HEK293 (cell line): ENCODE results near the gene MED19.

ENCODE experiments used
- FEZF1 ChIP-seq: fragments of 450-650 bp; formaldehyde crosslinking; IDR thresholded peaks from 2 replicates; pipeline ENCODE4 v1.5.1; 2016; ENCODE audit warnings: missing biosample characterization, missing genetic modification characterization
- HOXD13 ChIP-seq: sonication (generic); formaldehyde crosslinking; IDR thresholded peaks from 2 replicates; pipeline ENCODE4 v1.8.0; 2022; ENCODE audit warnings: missing genetic modification reagents, borderline replicate concordance
- KLF7 ChIP-seq: fragments of 450-650 bp; formaldehyde crosslinking; IDR thresholded peaks from 2 replicates; pipeline ENCODE4 v1.5.1; 2016; ENCODE audit warnings: missing biosample characterization, missing genetic modification characterization, borderline replicate concordance
- KLF8 ChIP-seq: fragments of 450-650 bp; formaldehyde crosslinking; IDR thresholded peaks from 2 replicates; pipeline ENCODE4 v1.5.1; 2016; ENCODE audit warnings: missing biosample characterization, missing genetic modification characterization
- PRDM1 ChIP-seq: fragments of 450-650 bp; formaldehyde crosslinking; IDR thresholded peaks from 2 replicates; pipeline ENCODE4; 2016; ENCODE audit warnings: missing biosample characterization, missing genetic modification characterization
- SETDB1 ChIP-seq: IDR thresholded peaks from one replicate; pipeline ENCODE4 v1.6.1; 2017; ENCODE audit warnings: mild to moderate bottlenecking, low read length, moderate library complexity, mixed read lengths; ENCODE audit not compliant: insufficient read length
- WT1 ChIP-seq: fragments of 450-650 bp; formaldehyde crosslinking; IDR thresholded peaks from 2 replicates; pipeline ENCODE4 v1.5.1; 2016; ENCODE audit warnings: missing biosample characterization, missing genetic modification characterization
- ZBTB8A ChIP-seq: fragments of 450-650 bp; formaldehyde crosslinking; IDR thresholded peaks from 2 replicates; pipeline ENCODE4 v1.5.1; 2016; ENCODE audit warnings: missing biosample characterization, missing genetic modification characterization
- ZFP41 ChIP-seq: fragments of 450-650 bp; formaldehyde crosslinking; IDR thresholded peaks from 2 replicates; pipeline ENCODE4 v1.5.1; 2016; ENCODE audit warnings: missing biosample characterization, missing genetic modification characterization, borderline replicate concordance
- ZNF155 ChIP-seq: fragments of 450-650 bp; formaldehyde crosslinking; IDR thresholded peaks from 2 replicates; pipeline ENCODE4 v1.5.1; 2016; ENCODE audit warnings: missing biosample characterization, missing genetic modification characterization
- ZNF174 ChIP-seq: fragments of 450-650 bp; formaldehyde crosslinking; IDR thresholded peaks from 2 replicates; pipeline ENCODE4 v1.5.0; 2017; ENCODE audit warnings: missing biosample characterization, mild to moderate bottlenecking, missing genetic modification characterization
- ZNF19 ChIP-seq: fragments of 450-650 bp; formaldehyde crosslinking; IDR thresholded peaks from 2 replicates; pipeline ENCODE4; 2016; ENCODE audit warnings: missing biosample characterization, missing genetic modification characterization, low read depth
- ZNF223 ChIP-seq: fragments of 450-650 bp; formaldehyde crosslinking; IDR thresholded peaks from 2 replicates; pipeline ENCODE4 v1.5.1; 2016; ENCODE audit warnings: missing biosample characterization, missing genetic modification characterization
- ZNF248 ChIP-seq: fragments of 450-650 bp; formaldehyde crosslinking; IDR thresholded peaks from 2 replicates; pipeline ENCODE4 v1.5.1; 2017; ENCODE audit warnings: missing biosample characterization, missing genetic modification characterization
- ZNF311 ChIP-seq: fragments of 450-650 bp; formaldehyde crosslinking; IDR thresholded peaks from 2 replicates; pipeline ENCODE4 v1.5.1; 2017; ENCODE audit warnings: missing biosample characterization, missing genetic modification characterization, borderline replicate concordance
- ZNF350 ChIP-seq: fragments of 450-650 bp; formaldehyde crosslinking; IDR thresholded peaks from 2 replicates; pipeline ENCODE4 v1.5.0; 2017; ENCODE audit warnings: missing biosample characterization, mild to moderate bottlenecking, missing genetic modification characterization
- ZNF544 ChIP-seq: fragments of 450-650 bp; formaldehyde crosslinking; IDR thresholded peaks from 2 replicates; pipeline ENCODE4 v1.5.0; 2017; ENCODE audit warnings: missing biosample characterization, missing genetic modification characterization
- ZNF549 ChIP-seq: fragments of 450-650 bp; IDR thresholded peaks from 2 replicates; pipeline ENCODE4 v1.5.1; 2018; ENCODE audit warnings: missing biosample characterization, missing genetic modification characterization, mild to moderate bottlenecking, inconsistent platforms, moderate library complexity
- ZNF600 ChIP-seq: fragments of 450-650 bp; formaldehyde crosslinking; IDR thresholded peaks from 2 replicates; pipeline ENCODE4 v1.5.1; 2016; ENCODE audit warnings: missing biosample characterization, missing genetic modification characterization
- ZNF621 ChIP-seq: fragments of 450-650 bp; formaldehyde crosslinking; IDR thresholded peaks from 2 replicates; pipeline ENCODE4 v1.5.1; 2017; ENCODE audit warnings: missing biosample characterization, missing genetic modification characterization
- ZNF629 ChIP-seq: fragments of 450-650 bp; formaldehyde crosslinking; IDR thresholded peaks from 2 replicates; pipeline ENCODE4 v1.5.1; 2017; ENCODE audit warnings: missing biosample characterization, missing genetic modification characterization
- ZNF658 ChIP-seq: fragments of 450-650 bp; formaldehyde crosslinking; IDR thresholded peaks from 2 replicates; pipeline ENCODE4; 2016; ENCODE audit warnings: missing biosample characterization, missing genetic modification characterization
- ZNF701 ChIP-seq: fragments of 450-650 bp; formaldehyde crosslinking; IDR thresholded peaks from 2 replicates; pipeline ENCODE4 v1.5.1; 2016; ENCODE audit warnings: missing biosample characterization, missing genetic modification characterization
- ZNF837 ChIP-seq: fragments of 450-650 bp; formaldehyde crosslinking; IDR thresholded peaks from 2 replicates; pipeline ENCODE4 v1.5.1; 2016; ENCODE audit warnings: missing biosample characterization, missing genetic modification characterization
- TF ChIP-seq, protein P1 (sequence below): fragments of 450-650 bp; formaldehyde crosslinking; IDR thresholded peaks from 2 replicates; pipeline ENCODE4 v1.5.1; 2017; ENCODE audit warnings: missing biosample characterization, missing genetic modification characterization
- TF ChIP-seq, protein P2 (sequence below): fragments of 450-650 bp; formaldehyde crosslinking; IDR thresholded peaks from 2 replicates; pipeline ENCODE4 v1.5.1; 2016; ENCODE audit warnings: missing biosample characterization, missing genetic modification characterization
- TF ChIP-seq, protein P3 (sequence below): fragments of 450-650 bp; formaldehyde crosslinking; IDR thresholded peaks from 2 replicates; pipeline ENCODE4 v1.5.1; 2016; ENCODE audit warnings: missing biosample characterization, missing genetic modification characterization
- TF ChIP-seq, protein P4 (sequence below): fragments of 450-650 bp; formaldehyde crosslinking; IDR thresholded peaks from 2 replicates; pipeline ENCODE4 v1.5.1; 2016; ENCODE audit warnings: missing biosample characterization, missing genetic modification characterization
- TF ChIP-seq, protein P5 (sequence below): fragments of 450-650 bp; formaldehyde crosslinking; IDR thresholded peaks from 2 replicates; pipeline ENCODE4 v1.5.1; 2016; ENCODE audit warnings: missing biosample characterization, missing genetic modification characterization
- TF ChIP-seq, protein P6 (sequence below): fragments of 450-650 bp; IDR thresholded peaks from 2 replicates; pipeline ENCODE4 v1.5.1; 2018; ENCODE audit warnings: missing biosample characterization, mild to moderate bottlenecking, missing genetic modification characterization
- TF ChIP-seq, protein P7 (sequence below): fragments of 450-650 bp; formaldehyde crosslinking; IDR thresholded peaks from 2 replicates; pipeline ENCODE4 v1.5.1; 2016; ENCODE audit warnings: missing biosample characterization, missing genetic modification characterization

MED19 gene

DNA sequence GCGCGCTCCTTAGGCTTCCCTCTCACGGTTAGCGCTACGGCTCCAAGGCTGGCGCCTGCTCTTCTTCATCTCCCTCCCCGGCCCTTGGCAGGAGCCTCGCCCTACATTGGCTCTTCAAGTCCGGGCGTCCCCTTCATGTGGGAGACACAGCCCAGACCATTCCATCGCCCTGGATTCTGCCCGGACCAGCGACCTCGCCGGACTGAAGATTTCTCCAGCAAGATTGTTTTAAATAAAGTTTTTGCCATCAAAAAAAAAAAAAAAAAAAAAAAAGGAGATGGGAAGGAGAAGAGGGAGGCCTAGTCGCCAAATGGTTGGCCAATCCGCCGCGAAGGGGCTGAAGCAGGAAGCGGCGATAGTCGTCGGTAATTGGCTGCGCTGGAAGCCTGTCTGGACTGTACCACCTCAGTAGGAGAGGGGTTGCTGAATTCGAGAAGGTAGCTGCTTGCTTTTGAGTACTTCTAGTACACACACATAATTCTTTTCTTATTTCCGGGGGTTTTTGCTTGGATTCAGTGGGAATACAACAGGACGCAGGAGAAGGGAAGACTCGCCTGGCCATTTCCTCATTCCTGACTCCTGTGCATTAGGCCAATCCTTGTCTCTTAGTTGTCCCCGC is 44.8 kb downstream of the MED19 start (continued):
- TF ChIP-seq PRDM1 (tag by site-specific recombination) (no peak), KLF7 (tag by site-specific recombination) (no peak), SETDB1 (no peak), KLF8 (tag by site-specific recombination) (0 out of 2 replicates have a peak, but pooled peaks have one; percentile 56), ZNF19 (tag by site-specific recombination) (no peak), ZNF174 (tag by site-specific recombination) (no peak), ZNF837 (tag by site-specific recombination) (no peak), ZFP41 (tag by site-specific recombination) (no peak), ZNF544 (no peak), HOXD13 (CRISPR knock-in tag) (no peak), ZNF658 (tag by site-specific recombination) (no peak), FEZF1 (tag by site-specific recombination) (no peak), ZNF350 (tag by site-specific recombination) (no peak), ZBTB8A (tag by site-specific recombination) (0 out of 2 replicates have a peak, but pooled peaks have one; percentile 22), WT1 (0 out of 2 replicates have a peak, but pooled peaks have one; percentile 12), ZNF621 (tag by site-specific recombination) (no peak), ZNF549 (tag by site-specific recombination) (no peak), ZNF629 (tag by site-specific recombination) (peak; percentile 51), ZNF223 (tag by site-specific recombination) (no peak), ZNF701 (tag by site-specific recombination) (no peak), ZNF600 (tag by site-specific recombination) (peak; percentile 78; the same call in 1 of the 2 replicates), ZNF311 (tag by site-specific recombination) (no peak), ZNF248 (tag by site-specific recombination) (no peak), ZNF155 (tag by site-specific recombination) (no peak)
- TF ChIP-seq, protein P1, sequence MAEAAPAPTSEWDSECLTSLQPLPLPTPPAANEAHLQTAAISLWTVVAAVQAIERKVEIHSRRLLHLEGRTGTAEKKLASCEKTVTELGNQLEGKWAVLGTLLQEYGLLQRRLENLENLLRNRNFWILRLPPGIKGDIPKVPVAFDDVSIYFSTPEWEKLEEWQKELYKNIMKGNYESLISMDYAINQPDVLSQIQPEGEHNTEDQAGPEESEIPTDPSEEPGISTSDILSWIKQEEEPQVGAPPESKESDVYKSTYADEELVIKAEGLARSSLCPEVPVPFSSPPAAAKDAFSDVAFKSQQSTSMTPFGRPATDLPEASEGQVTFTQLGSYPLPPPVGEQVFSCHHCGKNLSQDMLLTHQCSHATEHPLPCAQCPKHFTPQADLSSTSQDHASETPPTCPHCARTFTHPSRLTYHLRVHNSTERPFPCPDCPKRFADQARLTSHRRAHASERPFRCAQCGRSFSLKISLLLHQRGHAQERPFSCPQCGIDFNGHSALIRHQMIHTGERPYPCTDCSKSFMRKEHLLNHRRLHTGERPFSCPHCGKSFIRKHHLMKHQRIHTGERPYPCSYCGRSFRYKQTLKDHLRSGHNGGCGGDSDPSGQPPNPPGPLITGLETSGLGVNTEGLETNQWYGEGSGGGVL (tag by site-specific recombination) = no peak
- TF ChIP-seq, protein P2, sequence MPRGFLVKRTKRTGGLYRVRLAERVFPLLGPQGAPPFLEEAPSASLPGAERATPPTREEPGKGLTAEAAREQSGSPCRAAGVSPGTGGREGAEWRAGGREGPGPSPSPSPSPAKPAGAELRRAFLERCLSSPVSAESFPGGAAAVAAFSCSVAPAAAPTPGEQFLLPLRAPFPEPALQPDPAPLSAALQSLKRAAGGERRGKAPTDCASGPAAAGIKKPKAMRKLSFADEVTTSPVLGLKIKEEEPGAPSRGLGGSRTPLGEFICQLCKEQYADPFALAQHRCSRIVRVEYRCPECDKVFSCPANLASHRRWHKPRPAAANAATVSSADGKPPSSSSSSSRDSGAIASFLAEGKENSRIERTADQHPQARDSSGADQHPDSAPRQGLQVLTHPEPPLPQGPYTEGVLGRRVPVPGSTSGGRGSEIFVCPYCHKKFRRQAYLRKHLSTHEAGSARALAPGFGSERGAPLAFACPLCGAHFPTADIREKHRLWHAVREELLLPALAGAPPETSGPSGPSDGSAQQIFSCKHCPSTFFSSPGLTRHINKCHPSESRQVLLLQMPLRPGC (tag by site-specific recombination) = no peak
- TF ChIP-seq, protein P3, sequence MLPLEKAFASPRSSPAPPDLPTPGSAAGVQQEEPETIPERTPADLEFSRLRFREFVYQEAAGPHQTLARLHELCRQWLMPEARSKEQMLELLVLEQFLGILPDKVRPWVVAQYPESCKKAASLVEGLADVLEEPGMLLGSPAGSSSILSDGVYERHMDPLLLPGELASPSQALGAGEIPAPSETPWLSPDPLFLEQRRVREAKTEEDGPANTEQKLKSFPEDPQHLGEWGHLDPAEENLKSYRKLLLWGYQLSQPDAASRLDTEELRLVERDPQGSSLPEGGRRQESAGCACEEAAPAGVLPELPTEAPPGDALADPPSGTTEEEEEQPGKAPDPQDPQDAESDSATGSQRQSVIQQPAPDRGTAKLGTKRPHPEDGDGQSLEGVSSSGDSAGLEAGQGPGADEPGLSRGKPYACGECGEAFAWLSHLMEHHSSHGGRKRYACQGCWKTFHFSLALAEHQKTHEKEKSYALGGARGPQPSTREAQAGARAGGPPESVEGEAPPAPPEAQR (tag by site-specific recombination) = no peak
- TF ChIP-seq, protein P4, sequence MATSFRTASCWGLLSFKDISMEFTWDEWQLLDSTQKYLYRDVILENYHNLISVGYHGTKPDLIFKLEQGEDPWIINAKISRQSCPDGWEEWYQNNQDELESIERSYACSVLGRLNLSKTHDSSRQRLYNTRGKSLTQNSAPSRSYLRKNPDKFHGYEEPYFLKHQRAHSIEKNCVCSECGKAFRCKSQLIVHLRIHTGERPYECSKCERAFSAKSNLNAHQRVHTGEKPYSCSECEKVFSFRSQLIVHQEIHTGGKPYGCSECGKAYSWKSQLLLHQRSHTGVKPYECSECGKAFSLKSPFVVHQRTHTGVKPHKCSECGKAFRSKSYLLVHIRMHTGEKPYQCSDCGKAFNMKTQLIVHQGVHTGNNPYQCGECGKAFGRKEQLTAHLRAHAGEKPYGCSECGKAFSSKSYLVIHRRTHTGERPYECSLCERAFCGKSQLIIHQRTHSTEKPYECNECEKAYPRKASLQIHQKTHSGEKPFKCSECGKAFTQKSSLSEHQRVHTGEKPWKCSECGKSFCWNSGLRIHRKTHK (tag by site-specific recombination) = no peak
- TF ChIP-seq, protein P5, sequence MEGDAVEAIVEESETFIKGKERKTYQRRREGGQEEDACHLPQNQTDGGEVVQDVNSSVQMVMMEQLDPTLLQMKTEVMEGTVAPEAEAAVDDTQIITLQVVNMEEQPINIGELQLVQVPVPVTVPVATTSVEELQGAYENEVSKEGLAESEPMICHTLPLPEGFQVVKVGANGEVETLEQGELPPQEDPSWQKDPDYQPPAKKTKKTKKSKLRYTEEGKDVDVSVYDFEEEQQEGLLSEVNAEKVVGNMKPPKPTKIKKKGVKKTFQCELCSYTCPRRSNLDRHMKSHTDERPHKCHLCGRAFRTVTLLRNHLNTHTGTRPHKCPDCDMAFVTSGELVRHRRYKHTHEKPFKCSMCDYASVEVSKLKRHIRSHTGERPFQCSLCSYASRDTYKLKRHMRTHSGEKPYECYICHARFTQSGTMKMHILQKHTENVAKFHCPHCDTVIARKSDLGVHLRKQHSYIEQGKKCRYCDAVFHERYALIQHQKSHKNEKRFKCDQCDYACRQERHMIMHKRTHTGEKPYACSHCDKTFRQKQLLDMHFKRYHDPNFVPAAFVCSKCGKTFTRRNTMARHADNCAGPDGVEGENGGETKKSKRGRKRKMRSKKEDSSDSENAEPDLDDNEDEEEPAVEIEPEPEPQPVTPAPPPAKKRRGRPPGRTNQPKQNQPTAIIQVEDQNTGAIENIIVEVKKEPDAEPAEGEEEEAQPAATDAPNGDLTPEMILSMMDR (tag by site-specific recombination) = no peak
- TF ChIP-seq, protein P6, sequence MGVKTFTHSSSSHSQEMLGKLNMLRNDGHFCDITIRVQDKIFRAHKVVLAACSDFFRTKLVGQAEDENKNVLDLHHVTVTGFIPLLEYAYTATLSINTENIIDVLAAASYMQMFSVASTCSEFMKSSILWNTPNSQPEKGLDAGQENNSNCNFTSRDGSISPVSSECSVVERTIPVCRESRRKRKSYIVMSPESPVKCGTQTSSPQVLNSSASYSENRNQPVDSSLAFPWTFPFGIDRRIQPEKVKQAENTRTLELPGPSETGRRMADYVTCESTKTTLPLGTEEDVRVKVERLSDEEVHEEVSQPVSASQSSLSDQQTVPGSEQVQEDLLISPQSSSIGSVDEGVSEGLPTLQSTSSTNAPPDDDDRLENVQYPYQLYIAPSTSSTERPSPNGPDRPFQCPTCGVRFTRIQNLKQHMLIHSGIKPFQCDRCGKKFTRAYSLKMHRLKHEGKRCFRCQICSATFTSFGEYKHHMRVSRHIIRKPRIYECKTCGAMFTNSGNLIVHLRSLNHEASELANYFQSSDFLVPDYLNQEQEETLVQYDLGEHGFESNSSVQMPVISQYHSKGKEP (tag by site-specific recombination) = no peak
- TF ChIP-seq, protein P7, sequence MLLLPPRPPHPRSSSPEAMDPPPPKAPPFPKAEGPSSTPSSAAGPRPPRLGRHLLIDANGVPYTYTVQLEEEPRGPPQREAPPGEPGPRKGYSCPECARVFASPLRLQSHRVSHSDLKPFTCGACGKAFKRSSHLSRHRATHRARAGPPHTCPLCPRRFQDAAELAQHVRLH (tag by site-specific recombination) = peak; percentile 15; the same call in 1 of the 2 replicates
